Mucosa of stomach (tissue), 1 donor: ENCODE measurements around the gene RIMS1.

Source experiments
- H3K27me3 ChIP-seq: one replicate; pipeline ENCODE4 v1.7.0; 2013; ENCODE audit warnings: mild to moderate bottlenecking, low read length; ENCODE audit not compliant: control insufficient read depth, insufficient read depth
- H3K36me3 ChIP-seq: one replicate; pipeline ENCODE4 v1.7.0; 2013; ENCODE audit warnings: low read length; ENCODE audit not compliant: control insufficient read depth, insufficient read depth
- H3K4me1 ChIP-seq: one replicate; pipeline ENCODE4 v1.7.0; 2013; ENCODE audit warnings: mild to moderate bottlenecking, low read length; ENCODE audit not compliant: control insufficient read depth, insufficient read depth
- H3K4me3 ChIP-seq: one replicate; pipeline ENCODE4 v1.7.0; 2013; ENCODE audit warnings: low read length
- H3K9ac ChIP-seq: one replicate; pipeline ENCODE4 v1.7.0; 2013; ENCODE audit warnings: mild to moderate bottlenecking, low read length, moderate library complexity
- H3K9me3 ChIP-seq: one replicate; pipeline ENCODE4 v1.7.0; 2013; ENCODE audit warnings: mild to moderate bottlenecking, low read length, moderate library complexity; ENCODE audit not compliant: control insufficient read depth
- donor health status: Pancreatic carcinoma.

Gene RIMS1

DNA sequence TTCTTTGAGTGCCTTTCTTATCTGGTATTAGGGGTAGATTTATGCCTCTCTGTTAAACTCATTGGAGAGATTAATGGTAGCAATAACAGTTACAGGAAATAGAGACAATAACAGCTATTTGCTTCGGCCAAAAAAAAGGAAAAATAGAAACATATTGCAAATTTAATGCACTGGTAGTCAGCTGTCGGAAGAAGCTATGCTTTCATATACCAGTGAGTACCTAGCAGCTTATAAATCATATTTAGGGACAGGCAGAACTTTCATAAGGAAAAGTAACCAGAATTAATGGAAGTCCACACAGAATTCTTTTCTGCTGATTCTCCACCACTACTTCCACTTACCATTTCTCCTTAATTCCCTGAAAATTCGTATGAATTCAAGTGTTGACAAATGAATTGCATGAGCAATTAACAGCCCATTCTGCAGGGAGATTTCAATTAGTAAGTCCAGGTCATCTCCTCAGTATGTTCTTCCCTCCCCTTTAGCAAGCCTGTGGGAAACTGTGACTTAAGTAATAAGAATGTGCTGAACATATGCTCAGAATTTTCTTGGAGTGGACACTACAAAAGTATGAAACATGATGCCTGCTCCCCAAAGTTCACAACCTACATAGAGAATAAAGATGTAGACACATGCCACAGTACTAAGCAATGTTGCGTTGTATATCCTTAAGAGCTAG lies 538.8 kb downstream of the RIMS1 start:
- Histone ChIP-seq H3K4me1 (no peaks in the 10 kb centered on the region), H3K36me3 (no peaks in the 10 kb centered on the region), H3K27me3 (no peaks in the 10 kb centered on the region), H3K4me3 (no peak overlapping the region), H3K9me3 (no peaks in the 10 kb centered on the region), H3K9ac (no peak overlapping the region)

GRCh38 chr6:72440611-72441010 lies 554.3 kb downstream of the RIMS1 start:
- Histone ChIP-seq H3K9me3 (no peaks in the 10 kb centered on the region), H3K27me3 (no peaks in the 10 kb centered on the region), H3K9ac (no peak overlapping the region), H3K4me3 (no peak overlapping the region), H3K4me1 (no peaks in the 10 kb centered on the region), H3K36me3 (no peaks in the 10 kb centered on the region)

GRCh38 chr6:72446430-72446829 lies 560.1 kb downstream of the RIMS1 start:
- Histone ChIP-seq H3K9ac (no peak overlapping the region), H3K4me3 (no peak overlapping the region), H3K4me1 (no peaks in the 10 kb centered on the region), H3K9me3 (no peaks in the 10 kb centered on the region), H3K36me3 (no peaks in the 10 kb centered on the region), H3K27me3 (no peaks in the 10 kb centered on the region)
